HepG2 (cell line): Measurements from ENCODE around the gene PDGFRB. TPM values are rescaled to one million over a fixed set of nuclear protein-coding genes. Genes with fewer than 3 reads are reported as not detected.

Experiments
- ATAC-seq: fragments of 200-7000 bp; cut with Tn5 transposase; 3 replicates; pipeline ENCODE4 v1.9.1; 2020; ENCODE audit warnings: mild to moderate bottlenecking, moderate library complexity
- BruUV-seq: library from RNA; stranded (reverse); fragments of 400-500 nt; replicated peaks from 2 replicates; lab custom pipeline; 2021; lab: Mats Ljungman, UMichigan
- CTCF ChIA-PET: fragments of 300-600 bp; formaldehyde crosslinking; extraction: SDS; loops from one replicate; lab custom pipeline; 2021; ENCODE audit warnings: low total read pairs, inconsistent platforms, low intra/inter-chr PET ratio; lab: Yijun Ruan, JAX
- POLR2A ChIA-PET: fragments of 350-600 bp; sonication (Branson Sonifier 250); formaldehyde crosslinking; loops from one replicate; lab custom pipeline; 2020; ENCODE audit warnings: antibody characterized with exemption, inconsistent platforms; lab: Yijun Ruan, JAX
- DNase-seq: peaks from one replicate; pipeline ENCODE4 v3.0.0-alpha.2; 2015; ENCODE audit warnings: low spot score
- FAIRE-seq: peaks from 3 replicates; lab custom pipeline; 2011; peaks lifted over from hg19 to GRCh38; lab: Jason Lieb, UNC
- H2AFZ ChIP-seq: one replicate; pipeline ENCODE4 v1.6.1; 2011; ENCODE audit warnings: low read length, inconsistent platforms
- H3K27ac ChIP-seq: fragments of 300-600 bp; 3 replicates; pipeline ENCODE4 v1.8.0; 2011; ENCODE audit warnings: mixed run types, mild to moderate bottlenecking, mixed read lengths, low read length, inconsistent platforms; ENCODE audit not compliant: insufficient read depth; ENCODE audit errors: extremely low read length
- H3K27me3 ChIP-seq, 2 experiments: fragments of 200-600 bp in 1 of 2; 2 replicates in 1 of 2; 3 replicates in 1 of 2; pipeline versions ENCODE4 v1.6.0 to v1.8.0; 2011; ENCODE audit warnings: low read length in 2 of 2, mild to moderate bottlenecking in 2 of 2, moderate library complexity in 2 of 2, inconsistent platforms in 1 of 2; ENCODE audit not compliant: insufficient read depth in 2 of 2, control insufficient read depth in 1 of 2
- H3K36me3 ChIP-seq, 2 experiments: fragments of 200-600 bp in 1 of 2; replicated peaks in 1 of 2; 2 replicates in 1 of 2; 3 replicates in 1 of 2; pipeline versions ENCODE4 v1.5.1 to v1.8.0; 2011; ENCODE audit warnings: low read length in 2 of 2, inconsistent platforms in 1 of 2; ENCODE audit not compliant: insufficient read depth in 2 of 2, control insufficient read depth in 1 of 2
- H3K4me1 ChIP-seq: 2 replicates; pipeline ENCODE4 v1.5.1; 2012; ENCODE audit warnings: low read length, inconsistent platforms; ENCODE audit not compliant: insufficient read depth
- H3K4me2 ChIP-seq: 2 replicates; pipeline ENCODE4 v1.6.0; 2011; ENCODE audit warnings: low read depth, low read length, inconsistent platforms
- H3K4me3 ChIP-seq, 3 experiments: fragments of 200-600 bp in 1 of 3; sonication (generic), shearing (Covaris generic) in 1 of 3; replicated peaks in 1 of 3; 2 replicates each; pipeline ENCODE4 v1.5.1; 2011 to 2016; ENCODE audit warnings: low read length in 3 of 3, inconsistent platforms in 2 of 3, low read depth in 2 of 3, mild to moderate bottlenecking in 2 of 3, control low read depth in 1 of 3, mixed read lengths in 1 of 3; ENCODE audit not compliant: insufficient read depth in 1 of 3
- H3K79me2 ChIP-seq: one replicate; pipeline ENCODE4 v1.6.1; 2011; ENCODE audit warnings: low read length, inconsistent platforms; ENCODE audit not compliant: insufficient read depth
- H3K9ac ChIP-seq: 2 replicates; pipeline ENCODE4 v1.6.0; 2011; ENCODE audit warnings: mild to moderate bottlenecking, low read depth, low read length, inconsistent platforms; ENCODE audit not compliant: insufficient read depth
- H3K9me3 ChIP-seq: 2 replicates; pipeline ENCODE4 v1.5.1; 2012; ENCODE audit warnings: mild to moderate bottlenecking, low read length
- H4K20me1 ChIP-seq: 2 replicates; pipeline ENCODE4 v1.6.0; 2011; ENCODE audit warnings: inconsistent platforms, mild to moderate bottlenecking, low read length, moderate library complexity; ENCODE audit not compliant: insufficient read depth
- FOXC1 ChIP-seq: sonication (generic); formaldehyde crosslinking; IDR thresholded peaks from 2 replicates; pipeline ENCODE4 v1.8.0; 2022; ENCODE audit warnings: mild to moderate bottlenecking, missing genetic modification reagents, borderline replicate concordance
- GRHL1 ChIP-seq: sonication (generic); formaldehyde crosslinking; conservative IDR thresholded peaks from 2 replicates; pipeline ENCODE4 v1.8.0; 2022; ENCODE audit warnings: missing genetic modification reagents
- MLLT10 ChIP-seq: sonication (generic); formaldehyde crosslinking; IDR thresholded peaks from 2 replicates; pipeline ENCODE4 v1.4.0; 2020; ENCODE audit warnings: missing genetic modification reagents
- SATB2 ChIP-seq: sonication (generic); formaldehyde crosslinking; IDR thresholded peaks from 2 replicates; pipeline ENCODE4 v1.5.0; 2020; ENCODE audit warnings: missing genetic modification reagents
- THAP7 ChIP-seq: sonication (generic); formaldehyde crosslinking; IDR thresholded peaks from 2 replicates; pipeline ENCODE4 v1.8.1; 2023; ENCODE audit warnings: mild to moderate bottlenecking, missing genetic modification reagents
- ZFP37 ChIP-seq: sonication (generic); formaldehyde crosslinking; IDR thresholded peaks from 2 replicates; pipeline ENCODE4 v1.4.0; 2020; ENCODE audit warnings: missing genetic modification reagents, borderline replicate concordance
- ZFP91 ChIP-seq: sonication (generic); formaldehyde crosslinking; IDR thresholded peaks from 2 replicates; pipeline ENCODE4 v1.9.0; 2022; ENCODE audit warnings: missing genetic modification reagents, mild to moderate bottlenecking, borderline replicate concordance
- ZNF329 ChIP-seq: sonication (generic); formaldehyde crosslinking; IDR thresholded peaks from 2 replicates; pipeline ENCODE4 v1.9.0; 2021; ENCODE audit warnings: low read depth, mild to moderate bottlenecking, missing genetic modification reagents
- WGBS: methylation state at CpG from one replicate; pipeline ENCODE4 v1.1.6; 2017; ENCODE audit warnings: low lambda C conversion rate; 5-methylcytosine and 5-hydroxymethylcytosine counted together
- in situ Hi-C: cut with HindIII; loops from 2 replicates; pipeline ENCODE4 v1.10.0; 2017; ENCODE audit warnings: low pct_unique_long_range_greater_than_20kb; ENCODE audit not compliant: extremely low pct_ligation_motif_present
- intact Hi-C: fragments of 100-400 bp; cut with micrococcal nuclease; formaldehyde crosslinking; loops from one replicate; pipeline ENCODE4 v1.10.0; 2022; ENCODE audit not compliant: unreplicated experiment
- polyA plus RNA-seq, 8 experiments: library from polyadenylated mRNA; depleted of rRNA in 3 of 8; stranded (reverse) in 7 of 8; unstranded in 1 of 8; fragments of >200 nt; fragmentation: Illumina TruSeq in 4 of 8; extraction: Trizol in 4 of 8; gene quantifications; 2 replicates each; pipeline versions ENCODE4 v1.2.1 to v1.2.3, GENCODE V29; 2011 to 2016; ENCODE audit warnings: low read depth in 4 of 8, missing spikeins in 1 of 8, mixed read lengths in 1 of 8; ENCODE audit not compliant: insufficient read depth in 1 of 8
- total RNA-seq, 5 experiments: library from RNA; depleted of rRNA; stranded (reverse); fragments of >200 nt; fragmentation: Illumina TruSeq; extraction: Trizol; gene quantifications; 2 replicates each; pipeline ENCODE4 v1.2.3, GENCODE V29; 2016; ENCODE audit warnings: low read depth in 1 of 5

Gene PDGFRB
- total and polyA plus RNA-seq, 2 of the 13 experiments (the other 11 are each of a cell fraction or from before 2014, with no cell fraction given): 4.0 to 21.0 TPM

GRCh38 chr5:150195736-150196485 lies 40.3 kb upstream of the PDGFRB start:
- no peaks in the 10 kb centered on the region for H4K20me1 ChIP-seq
- peaks cover 0 to 37% of the 10 kb centered on the region in 2 experiments; a peak in 4 of 5 replicates for H3K27me3 ChIP-seq
- BruUV-seq: no TSS peak
- POLR2A ChIA-PET: no interaction called here
- no peak overlapping the region for H3K27ac ChIP-seq
- ATAC-seq: no peak
- WGBS: 22% methylated on average over 9 of the region's 9 CpGs
- no peaks in the 10 kb centered on the region for H3K9me3 ChIP-seq
- intact Hi-C loops: no loop called here
- H3K4me3 ChIP-seq: no peak overlapping the region
- TF ChIP-seq ZFP91 (CRISPR knock-in tag) (no peak), THAP7 (CRISPR knock-in tag) (no peak), MLLT10 (no peak), FOXC1 (no peak), SATB2 (CRISPR knock-in tag) (no peak), ZNF329 (CRISPR knock-in tag) (no peak), GRHL1 (CRISPR knock-in tag) (no peak), ZFP37 (CRISPR knock-in tag) (no peak)
- DNase-seq: no peak
- no peak overlapping the region for H2AFZ ChIP-seq
- H3K4me1 ChIP-seq: no peaks in the 10 kb centered on the region
- no peaks in the 10 kb centered on the region for H3K36me3 ChIP-seq
- H3K79me2 ChIP-seq: no peaks in the 10 kb centered on the region
- no peak overlapping the region for H3K9ac ChIP-seq
- no peak overlapping the region for H3K4me2 ChIP-seq
- in situ Hi-C loops: no loop called here
- no peak for FAIRE-seq
- CTCF ChIA-PET: no interaction called here
